Vagina (tissue), 2 donors: ENCODE measurements around the gene STAT5B. TPM values are rescaled to one million over a fixed set of nuclear protein-coding genes. Genes with fewer than 3 reads are reported as not detected.

Experiments
- DNase-seq, 2 donors: peaks; one replicate each; pipeline ENCODE4 v3.0.0-alpha.2; 2017; ENCODE audit errors: extremely low spot score in 2 of 2
- H3K27ac ChIP-seq: fragments of 200-600 bp; sonication (generic); one replicate; pipeline ENCODE4 v1.5.1; 2019
- H3K27me3 ChIP-seq: fragments of 200-600 bp; sonication (generic); one replicate; pipeline ENCODE4 v1.5.1; 2019
- H3K36me3 ChIP-seq, 2 donors: fragments of 200-600 bp; sonication (generic); one replicate each; pipeline ENCODE4 v1.5.1; 2017 to 2019
- H3K4me1 ChIP-seq: fragments of 200-600 bp; sonication (generic); one replicate; pipeline ENCODE4 v1.5.1; 2019
- H3K4me3 ChIP-seq, 2 donors: fragments of 200-600 bp; sonication (generic); 1 replicate in 1 of 2; 2 replicates in 1 of 2; pipeline ENCODE4 v1.5.1; 2016 to 2019
- H3K9me3 ChIP-seq: fragments of 200-600 bp; sonication (generic); one replicate; pipeline ENCODE4 v1.5.1; 2019
- POLR2A ChIP-seq, 2 donors: fragments of 450-650 bp; IDR thresholded peaks; one replicate each; pipeline ENCODE4 v1.6.1; 2017; ENCODE audit warnings: antibody characterized with exemption in 2 of 2, mild to moderate bottlenecking in 2 of 2, moderate library complexity in 2 of 2
- POLR2AphosphoS5 ChIP-seq, 2 donors: sonication (generic); formaldehyde crosslinking; IDR thresholded peaks; one replicate each; pipeline ENCODE4 v1.9.0; 2017; ENCODE audit warnings: antibody characterized with exemption in 2 of 2, mild to moderate bottlenecking in 2 of 2, low read depth in 1 of 2; ENCODE audit not compliant: insufficient read depth in 1 of 2
- intact Hi-C: fragments of 100-400 bp; cut with DNase I; formaldehyde crosslinking; loops from one replicate; pipeline ENCODE4 v1.15.1; 2023
- total RNA-seq: library from RNA; depleted of rRNA; stranded (reverse); fragments of >200 nt; gene quantifications from one replicate; pipeline ENCODE4 v1.2.3, GENCODE V29; 2016
- TF ChIP-seq, protein P1 (sequence below), 3 experiments: fragments of 450-650 bp in 2 of 3; fragments of 200-600 bp in 1 of 3; sonication (generic) in 1 of 3; IDR thresholded peaks; one replicate each; pipeline ENCODE4 v1.5.1; 2017 to 2019; ENCODE audit warnings: antibody characterized with exemption in 3 of 3, mild to moderate bottlenecking in 2 of 3, moderate library complexity in 2 of 3

Gene STAT5B
- total RNA-seq, 1 donor from 2014 or later, result 74.6 TPM

DNA sequence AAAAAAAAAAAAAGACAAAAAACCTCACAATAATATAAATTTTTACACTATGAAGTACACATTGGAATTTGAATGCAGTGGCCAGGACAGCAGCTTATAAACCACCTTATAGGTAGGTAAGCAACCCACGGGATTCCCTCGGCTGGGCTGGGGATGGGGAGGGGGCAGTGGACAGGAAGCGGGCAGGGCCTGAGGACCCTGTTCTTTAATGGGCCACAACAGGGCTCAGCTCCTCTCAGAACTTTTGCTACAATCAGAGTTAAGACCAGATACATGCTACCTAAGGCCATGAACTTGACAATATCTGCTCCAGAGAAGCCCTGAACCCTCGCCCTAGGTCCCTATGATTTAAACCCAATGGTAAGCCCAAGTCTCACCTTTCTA lies 37.2 kb upstream of the STAT5B start:
- TF ChIP-seq POLR2AphosphoS5 (IDR thresholded peaks at IDR 0.05; ENCODE audit: insufficient read depth in 1 of 2, low read depth in 1 of 2), result no peak
- TF ChIP-seq, protein P1, sequence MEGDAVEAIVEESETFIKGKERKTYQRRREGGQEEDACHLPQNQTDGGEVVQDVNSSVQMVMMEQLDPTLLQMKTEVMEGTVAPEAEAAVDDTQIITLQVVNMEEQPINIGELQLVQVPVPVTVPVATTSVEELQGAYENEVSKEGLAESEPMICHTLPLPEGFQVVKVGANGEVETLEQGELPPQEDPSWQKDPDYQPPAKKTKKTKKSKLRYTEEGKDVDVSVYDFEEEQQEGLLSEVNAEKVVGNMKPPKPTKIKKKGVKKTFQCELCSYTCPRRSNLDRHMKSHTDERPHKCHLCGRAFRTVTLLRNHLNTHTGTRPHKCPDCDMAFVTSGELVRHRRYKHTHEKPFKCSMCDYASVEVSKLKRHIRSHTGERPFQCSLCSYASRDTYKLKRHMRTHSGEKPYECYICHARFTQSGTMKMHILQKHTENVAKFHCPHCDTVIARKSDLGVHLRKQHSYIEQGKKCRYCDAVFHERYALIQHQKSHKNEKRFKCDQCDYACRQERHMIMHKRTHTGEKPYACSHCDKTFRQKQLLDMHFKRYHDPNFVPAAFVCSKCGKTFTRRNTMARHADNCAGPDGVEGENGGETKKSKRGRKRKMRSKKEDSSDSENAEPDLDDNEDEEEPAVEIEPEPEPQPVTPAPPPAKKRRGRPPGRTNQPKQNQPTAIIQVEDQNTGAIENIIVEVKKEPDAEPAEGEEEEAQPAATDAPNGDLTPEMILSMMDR (IDR thresholded peaks at IDR 0.05), result no peak
- no peak for TF ChIP-seq POLR2A (IDR thresholded peaks at IDR 0.05)
- Histone ChIP-seq H3K9me3 (no peaks in the 10 kb centered on the region), H3K27me3 (no peaks in the 10 kb centered on the region), H3K27ac (peak overlapping the region; percentile 92), H3K4me1 (peaks cover 38% of the 10 kb centered on the region), H3K4me3 (no peak overlapping the region), H3K36me3 (peaks cover 0 to 37% of the 10 kb centered on the region in 2 donors)
- no peak for DNase-seq
- intact Hi-C loops, result no loop called here

DNA sequence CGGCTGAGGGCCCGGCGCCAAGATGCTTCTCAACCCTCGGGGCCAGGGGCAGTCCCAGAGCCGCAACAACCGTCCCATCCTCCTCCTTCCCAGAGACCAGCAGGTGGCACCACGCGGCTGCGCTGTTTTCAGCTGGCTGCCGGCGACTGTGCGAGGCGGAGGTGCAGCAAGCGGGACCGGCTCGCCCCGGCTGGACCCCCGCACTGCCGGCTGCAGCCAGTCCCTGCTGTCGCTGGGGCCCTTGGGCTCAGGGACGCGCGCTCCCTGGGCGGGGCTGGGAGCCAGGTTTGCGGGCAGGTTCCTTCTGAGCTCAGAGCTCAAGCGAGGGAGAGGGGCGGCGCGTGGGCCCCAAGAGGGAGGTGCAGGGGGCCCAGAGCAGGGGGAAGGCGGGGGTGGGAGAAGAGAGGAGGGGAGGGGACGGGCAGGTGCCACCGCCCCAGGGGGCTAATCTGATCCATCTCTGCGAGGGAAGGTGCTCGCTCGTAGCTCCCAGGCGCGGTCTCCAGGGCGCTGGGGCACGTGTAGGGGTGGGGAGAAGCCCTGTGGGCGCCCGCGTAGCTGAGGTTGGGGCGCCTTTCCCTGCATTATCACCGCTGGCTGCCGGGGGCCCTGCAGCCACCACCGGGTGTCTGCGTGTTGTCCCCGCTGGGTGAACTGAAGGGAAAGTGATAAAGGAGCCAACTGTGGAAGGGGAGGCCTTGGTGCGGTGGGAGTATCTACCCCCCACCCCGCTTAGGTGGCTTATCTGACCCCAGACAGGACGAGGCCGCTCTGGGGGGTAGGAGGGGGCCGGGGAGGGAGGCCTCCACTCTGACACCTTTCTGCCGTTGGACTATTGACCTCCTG lies 36.3 kb upstream of the STAT5B start:
- peaks cover 38% of the 10 kb centered on the region for H3K4me1 ChIP-seq
- H3K27me3 ChIP-seq, result no peaks in the 10 kb centered on the region
- TF ChIP-seq, protein P1 (IDR thresholded peaks at IDR 0.05), result peak in 2 of 3 experiments; percentile 49 to 68
- peak in 1 of 2 donors; percentile 50 for TF ChIP-seq POLR2AphosphoS5 (IDR thresholded peaks at IDR 0.05; ENCODE audit: insufficient read depth in 1 of 2, low read depth in 1 of 2)
- no peak for TF ChIP-seq POLR2A (IDR thresholded peaks at IDR 0.05)
- no peak for DNase-seq
- intact Hi-C loops, result no loop called here
- H3K36me3 ChIP-seq, result peaks cover 0 to 33% of the 10 kb centered on the region in 2 donors
- H3K27ac ChIP-seq, result peak overlapping the region; percentile 92
- H3K9me3 ChIP-seq, result no peaks in the 10 kb centered on the region
- H3K4me3 ChIP-seq, result peak overlapping the region; percentile 22 to 38

DNA sequence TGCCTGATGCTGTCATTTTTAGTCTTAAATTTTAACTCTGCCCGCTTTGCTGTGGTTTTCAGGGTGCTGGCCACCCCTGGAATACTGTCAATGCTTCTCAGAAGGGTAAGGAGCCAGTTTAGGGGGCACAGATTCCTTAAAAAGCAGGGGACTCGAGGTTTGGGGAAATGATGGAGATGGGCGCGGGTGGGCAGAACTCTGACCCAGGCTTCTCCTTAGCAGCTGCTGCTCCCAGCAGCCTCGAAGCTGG lies 35.8 kb upstream of the STAT5B start:
- Histone ChIP-seq H3K4me3 (peak overlapping the region in 1 of 2 donors; percentile 38), H3K4me1 (peaks cover 38% of the 10 kb centered on the region), H3K27me3 (no peaks in the 10 kb centered on the region), H3K27ac (peak overlapping the region; percentile 92), H3K36me3 (peaks cover 0 to 29% of the 10 kb centered on the region in 2 donors), H3K9me3 (no peaks in the 10 kb centered on the region)
- DNase-seq, result no peak
- TF ChIP-seq POLR2A (IDR thresholded peaks at IDR 0.05) (no peak), POLR2AphosphoS5 (IDR thresholded peaks at IDR 0.05; ENCODE audit: insufficient read depth in 1 of 2, low read depth in 1 of 2) (no peak)
- TF ChIP-seq, protein P1 (IDR thresholded peaks at IDR 0.05), result no peak
- intact Hi-C loops, result no loop called here

DNA sequence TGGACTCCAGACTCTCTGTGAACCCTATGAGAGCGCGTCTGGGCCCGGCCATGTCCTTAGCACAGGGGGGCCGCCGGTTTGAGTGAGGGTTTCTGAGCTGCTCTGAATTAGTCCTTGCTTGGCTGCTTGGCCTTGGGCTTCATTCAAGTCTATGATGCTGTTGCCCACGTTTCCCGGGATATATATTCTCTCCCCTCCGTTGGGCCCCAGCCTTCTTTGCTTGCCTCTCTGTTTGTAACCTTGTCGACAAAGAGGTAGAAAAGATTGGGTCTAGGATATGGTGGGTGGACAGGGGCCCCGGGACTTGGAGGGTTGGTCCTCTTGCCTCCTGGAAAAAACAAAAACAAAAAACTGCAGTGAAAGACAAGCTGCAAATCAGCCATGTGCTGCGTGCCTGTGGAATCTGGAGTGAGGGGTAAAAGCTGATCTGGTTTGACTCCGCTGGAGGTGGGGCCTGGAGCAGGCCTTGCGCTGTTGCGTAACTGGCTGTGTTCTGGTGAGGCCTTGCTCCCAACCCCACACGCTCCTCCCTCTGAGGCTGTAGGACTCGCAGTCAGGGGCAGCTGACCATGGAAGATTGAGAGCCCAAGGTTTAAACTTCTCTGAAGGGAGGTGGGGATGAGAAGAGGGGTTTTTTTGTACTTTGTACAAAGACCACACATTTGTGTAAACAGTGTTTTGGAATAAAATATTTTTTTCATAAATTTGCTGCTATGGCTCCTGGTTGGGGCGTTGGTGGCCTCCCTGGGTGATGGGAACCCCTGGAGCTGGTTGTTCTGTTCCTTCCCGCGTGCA lies 35.2 kb upstream of the STAT5B start:
- DNase-seq, result no peak
- H3K4me3 ChIP-seq, result peak overlapping the region in 1 of 2 donors; percentile 38
- no peaks in the 10 kb centered on the region for H3K27me3 ChIP-seq
- intact Hi-C loops, result no loop called here
- peak overlapping the region; percentile 92 for H3K27ac ChIP-seq
- TF ChIP-seq POLR2AphosphoS5 (IDR thresholded peaks at IDR 0.05; ENCODE audit: insufficient read depth in 1 of 2, low read depth in 1 of 2) (peak; percentile 39 to 73), POLR2A (IDR thresholded peaks at IDR 0.05) (peak in 1 of 2 donors; percentile 29)
- TF ChIP-seq, protein P1 (IDR thresholded peaks at IDR 0.05), result no peak
- peaks cover 38% of the 10 kb centered on the region for H3K4me1 ChIP-seq
- peaks cover 0 to 28% of the 10 kb centered on the region in 2 donors for H3K36me3 ChIP-seq
- H3K9me3 ChIP-seq, result no peaks in the 10 kb centered on the region
